GM12873 (cell line): ENCODE results near the gene TOM1L2.

Experiments used
- TF ChIP-seq, protein P1 (sequence below): IDR thresholded peaks from 2 replicates; pipeline ENCODE4 v1.5.1; 2012; ENCODE audit warnings: low read depth, mild to moderate bottlenecking, moderate library complexity, low read length, control low read depth; ENCODE audit not compliant: insufficient read depth; ENCODE audit errors: missing control alignments

The TOM1L2 gene

DNA sequence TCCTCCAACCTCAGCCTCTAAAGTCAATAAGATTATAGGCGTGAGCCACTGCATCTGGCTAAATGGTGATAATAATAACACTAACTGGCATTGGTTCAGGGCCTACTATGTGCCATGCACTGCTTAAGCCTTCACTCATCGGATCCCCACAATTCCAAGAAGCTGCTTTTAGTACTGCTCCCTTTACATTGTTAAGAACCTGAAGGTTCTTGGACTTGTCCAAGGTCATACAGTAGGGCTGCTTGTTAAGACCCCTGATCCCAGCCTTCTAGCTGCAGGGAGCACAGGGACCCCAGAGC is 142.0 kb downstream of the TOM1L2 start:
- TF ChIP-seq, protein P1, sequence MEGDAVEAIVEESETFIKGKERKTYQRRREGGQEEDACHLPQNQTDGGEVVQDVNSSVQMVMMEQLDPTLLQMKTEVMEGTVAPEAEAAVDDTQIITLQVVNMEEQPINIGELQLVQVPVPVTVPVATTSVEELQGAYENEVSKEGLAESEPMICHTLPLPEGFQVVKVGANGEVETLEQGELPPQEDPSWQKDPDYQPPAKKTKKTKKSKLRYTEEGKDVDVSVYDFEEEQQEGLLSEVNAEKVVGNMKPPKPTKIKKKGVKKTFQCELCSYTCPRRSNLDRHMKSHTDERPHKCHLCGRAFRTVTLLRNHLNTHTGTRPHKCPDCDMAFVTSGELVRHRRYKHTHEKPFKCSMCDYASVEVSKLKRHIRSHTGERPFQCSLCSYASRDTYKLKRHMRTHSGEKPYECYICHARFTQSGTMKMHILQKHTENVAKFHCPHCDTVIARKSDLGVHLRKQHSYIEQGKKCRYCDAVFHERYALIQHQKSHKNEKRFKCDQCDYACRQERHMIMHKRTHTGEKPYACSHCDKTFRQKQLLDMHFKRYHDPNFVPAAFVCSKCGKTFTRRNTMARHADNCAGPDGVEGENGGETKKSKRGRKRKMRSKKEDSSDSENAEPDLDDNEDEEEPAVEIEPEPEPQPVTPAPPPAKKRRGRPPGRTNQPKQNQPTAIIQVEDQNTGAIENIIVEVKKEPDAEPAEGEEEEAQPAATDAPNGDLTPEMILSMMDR: no peak

DNA sequence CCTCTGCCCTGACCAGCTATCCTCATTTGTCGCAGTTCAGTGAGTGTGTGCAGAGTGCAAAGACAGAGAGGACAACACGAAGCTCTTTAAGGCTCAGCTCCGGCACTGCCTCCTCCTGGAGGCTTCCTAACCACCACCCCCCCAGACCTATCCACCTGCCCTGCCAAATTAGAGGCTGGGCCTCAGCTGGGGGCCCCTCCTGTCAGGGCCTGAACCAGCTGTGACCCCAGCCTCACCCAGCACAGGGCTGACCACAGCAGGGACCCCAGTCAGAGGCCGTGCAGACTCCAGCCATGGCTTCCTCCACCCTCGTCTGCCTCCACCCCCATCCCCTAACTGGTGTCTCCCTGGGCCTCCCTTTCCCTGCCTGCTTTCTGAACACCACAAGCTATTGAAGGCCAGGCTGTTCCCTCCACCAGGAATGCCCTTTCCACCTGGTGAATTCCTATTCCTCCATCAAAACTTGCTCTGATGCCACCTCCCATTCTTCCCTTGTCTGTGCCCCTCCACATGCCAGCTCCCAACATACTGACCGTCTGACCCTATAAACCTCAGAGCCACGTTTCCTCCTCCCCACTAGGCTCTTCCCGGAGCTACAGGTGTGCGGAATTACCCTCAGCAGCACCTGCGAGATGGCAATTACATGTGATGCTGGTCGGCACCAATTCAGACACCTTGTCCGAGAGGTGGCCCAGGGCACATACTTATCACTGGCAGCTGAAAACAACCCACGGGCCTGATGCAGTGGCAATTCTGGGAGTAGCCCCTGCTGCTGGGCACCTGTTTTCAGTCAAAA is 144.2 kb downstream of the TOM1L2 start:
- TF ChIP-seq, protein P1: no peak

DNA sequence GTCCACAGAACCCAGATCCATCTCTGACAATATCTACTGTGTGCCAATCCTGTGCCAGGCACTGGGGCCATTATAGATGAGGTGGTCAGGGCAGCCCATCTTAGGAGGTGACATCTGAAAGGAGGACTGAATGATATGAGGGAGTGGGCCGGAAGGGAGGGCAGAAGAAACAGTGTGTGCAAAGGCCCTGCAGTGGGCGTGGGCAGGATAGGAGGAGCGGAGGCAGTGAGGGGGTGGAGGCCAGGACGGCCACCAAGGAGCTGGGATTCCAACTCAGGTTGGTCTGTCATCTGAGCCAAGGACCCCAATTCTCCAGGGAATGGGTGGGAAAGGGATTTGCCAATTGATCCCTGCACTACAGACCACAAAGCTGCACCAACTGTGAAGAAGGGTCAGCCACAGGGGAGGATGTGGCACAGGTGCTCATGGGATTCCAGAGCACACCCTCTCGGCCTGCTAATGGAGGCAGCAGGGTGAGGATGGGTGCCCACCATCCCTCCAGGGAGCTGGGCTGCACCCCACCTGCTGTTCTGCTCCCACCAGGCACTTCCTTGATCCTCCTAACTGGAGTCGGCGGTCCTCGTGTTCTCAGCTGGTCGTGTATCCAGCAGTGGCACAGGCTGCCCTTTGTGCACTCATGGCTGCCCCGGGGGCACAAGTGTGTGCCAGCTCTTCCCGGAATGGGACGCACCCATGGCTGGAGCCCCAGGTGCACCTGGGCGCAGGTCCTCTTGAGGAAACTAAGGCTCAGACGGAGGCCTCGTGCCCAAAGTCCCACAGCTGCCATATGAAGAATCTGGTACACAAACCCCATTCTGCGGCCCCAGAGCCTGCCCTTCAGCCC is 145.0 kb downstream of the TOM1L2 start:
- TF ChIP-seq, protein P1: no peak

DNA sequence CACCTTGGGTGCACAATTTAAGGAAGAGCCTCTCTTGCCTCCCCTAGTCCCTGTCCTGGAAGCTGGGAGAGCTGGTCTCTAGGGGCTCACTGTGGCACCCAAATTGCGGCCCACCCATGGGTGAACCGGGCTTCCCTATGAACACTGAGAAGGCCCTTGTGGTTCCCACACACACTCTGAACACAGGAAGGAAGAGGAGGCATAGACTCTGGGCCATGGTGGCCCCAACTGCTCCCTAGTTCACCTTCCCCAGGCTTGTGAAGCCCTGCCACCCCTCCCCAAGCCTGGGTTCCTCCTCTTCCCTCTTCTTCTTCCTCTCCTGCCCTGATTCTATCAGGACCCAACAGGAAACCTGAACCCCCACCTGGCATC is 145.9 kb downstream of the TOM1L2 start:
- TF ChIP-seq, protein P1: no peak

DNA sequence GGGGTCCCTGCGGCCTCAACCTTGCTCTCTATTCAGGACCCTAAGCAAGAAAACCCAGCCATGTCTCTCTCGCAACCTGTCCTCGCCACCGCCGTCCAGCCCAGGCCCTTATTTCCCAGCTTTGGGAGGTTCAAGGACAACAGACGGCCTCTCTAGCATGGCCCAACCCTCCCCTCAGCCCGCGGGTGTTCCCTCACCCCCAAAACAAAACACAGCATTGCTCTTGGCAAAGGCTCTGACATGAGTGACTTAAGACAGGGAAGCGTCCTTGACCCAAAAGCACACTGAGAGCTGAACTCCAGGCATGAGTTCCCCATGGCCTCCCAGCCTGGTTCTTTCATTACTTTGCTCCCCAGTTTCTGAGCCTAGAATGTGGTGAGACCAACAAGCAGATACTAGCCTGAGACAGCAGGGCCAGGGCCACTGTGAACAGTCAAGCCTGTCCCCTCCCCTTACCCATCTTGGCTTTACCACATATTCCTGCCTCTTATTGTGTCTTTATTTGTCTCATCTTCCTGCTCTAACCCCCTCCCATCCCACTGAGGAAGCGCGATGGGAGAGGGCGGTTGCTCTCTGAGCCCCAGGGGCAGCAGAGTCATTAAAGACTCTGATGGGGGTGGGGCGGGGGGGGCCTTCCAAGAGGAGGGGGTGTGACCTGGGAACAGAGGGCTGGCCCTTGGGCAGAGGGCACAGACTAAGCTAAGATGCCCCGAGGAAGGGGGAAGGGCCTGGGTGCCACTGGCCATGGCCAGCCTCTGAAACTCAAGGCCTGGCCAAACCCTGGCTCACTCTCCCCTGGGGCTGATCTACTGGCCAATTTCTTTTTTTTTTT is 147.2 kb downstream of the TOM1L2 start:
- TF ChIP-seq, protein P1: no peak

DNA sequence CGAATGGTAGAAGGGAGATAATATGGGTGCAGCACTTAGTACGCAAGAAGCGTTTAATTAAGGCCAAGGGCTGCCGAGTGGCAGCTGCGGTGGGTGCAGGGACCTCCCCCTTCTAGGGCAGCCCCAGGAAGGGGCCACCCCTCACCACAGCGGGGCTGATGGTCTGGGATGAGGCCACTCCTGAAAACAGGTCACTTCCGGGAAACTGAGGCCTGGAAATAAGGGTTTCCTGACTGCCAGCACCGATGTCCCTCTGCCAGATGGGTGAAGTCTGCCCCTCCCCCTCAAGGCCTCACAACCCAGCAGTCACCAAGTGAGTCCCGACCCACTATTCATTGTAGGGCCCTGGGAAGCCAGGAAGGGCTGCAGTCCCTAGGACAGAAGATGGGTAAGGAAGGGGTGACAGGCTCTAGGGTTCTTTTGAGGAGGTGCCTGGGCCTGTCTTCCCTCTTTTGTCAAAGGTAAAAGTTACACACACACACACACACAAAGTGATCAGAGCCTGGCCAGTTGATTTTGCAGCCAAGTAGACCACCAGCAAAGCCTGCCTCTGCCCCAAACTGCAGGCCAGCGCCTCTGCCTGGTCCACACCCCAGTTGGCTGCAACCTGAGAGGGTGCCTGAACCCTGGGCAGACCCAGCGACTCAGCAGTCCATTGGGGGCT is 147.9 kb downstream of the TOM1L2 start:
- TF ChIP-seq, protein P1: no peak
